ENCODE results near the gene MBD4. TPM values are rescaled to one million over a fixed set of nuclear protein-coding genes. Genes with fewer than 3 reads are reported as not detected.
A peak's percentile ranks its signal among the peaks of the same experiment; 100 is the strongest.

The MBD4 gene
- total RNA-seq, 1 experiment from 2014 or later = 36.9 TPM

GRCh38 chr3:129439226-129439816 lies 427 bp downstream of the MBD4 start (continued):
- TF ChIP-seq STAT6 (CRISPR knock-in tag; conservative IDR thresholded peaks at IDR 0.05; ENCODE audit: low read depth) = no peak
- TF ChIP-seq GTF2I (CRISPR knock-in tag; conservative IDR thresholded peaks at IDR 0.05) = peak; percentile 98
- no peak for TF ChIP-seq ZNF232 (CRISPR knock-in tag; IDR thresholded peaks at IDR 0.05)
- no peak for TF ChIP-seq ZNF423 (CRISPR knock-in tag; IDR thresholded peaks at IDR 0.05)
- no peak for TF ChIP-seq SOX15 (CRISPR knock-in tag; IDR thresholded peaks at IDR 0.05)
- no peak for TF ChIP-seq GRHL2 (CRISPR knock-in tag; IDR thresholded peaks at IDR 0.05; ENCODE audit: insufficient replicate concordance, severe bottlenecking)
- TF ChIP-seq ESRRA (CRISPR knock-in tag; IDR thresholded peaks at IDR 0.05; ENCODE audit: borderline replicate concordance) = no peak
- no peak for TF ChIP-seq ZNF532 (CRISPR knock-in tag; IDR thresholded peaks at IDR 0.05; ENCODE audit: borderline replicate concordance)
- no peak for TF ChIP-seq CDX4 (CRISPR knock-in tag; IDR thresholded peaks at IDR 0.05; ENCODE audit: borderline replicate concordance)
- TF ChIP-seq MXD4 (CRISPR knock-in tag; IDR thresholded peaks at IDR 0.05; ENCODE audit: borderline replicate concordance) = no peak
- no peak; the same call in 1 of the 2 replicates for TF ChIP-seq CREM (CRISPR knock-in tag; IDR thresholded peaks at IDR 0.05)
- no peak for TF ChIP-seq E2F5 (CRISPR knock-in tag; IDR thresholded peaks at IDR 0.05)
- no peak for TF ChIP-seq RELA (CRISPR knock-in tag; IDR thresholded peaks at IDR 0.05; ENCODE audit: borderline replicate concordance)
- no peak for TF ChIP-seq ETV6 (CRISPR knock-in tag; IDR thresholded peaks at IDR 0.05)
- no peak for TF ChIP-seq ZNF425 (CRISPR knock-in tag; conservative IDR thresholded peaks at IDR 0.05)

- no peak overlapping the region for H3K27ac Mint-ChIP-seq
- H3K4me3 Mint-ChIP-seq = no peak overlapping the region
- H3K4me1 Mint-ChIP-seq = peaks cover 7% of the 10 kb centered on the region
- DNase-seq (ENCODE audit: low spot score) (no peak), ATAC-seq (no peak)
- H3K36me3 Mint-ChIP-seq = peaks cover 67% of the 10 kb centered on the region
- ChIA-PET CTCF (interaction anchor here (0.6 kb wide), 1 partner anchor 9 kb away, joined by 3 read pairs; no protein-coding TSS in a partner anchor), POLR2A (no interaction called here)
- H3K27me3 Mint-ChIP-seq (ENCODE audit: low read depth) = no peaks in the 10 kb centered on the region; the same call in 1 of the 2 replicates
- no peaks in the 10 kb centered on the region for H3K9me3 Mint-ChIP-seq
- TF ChIP-seq ZNF263 (CRISPR knock-in tag; IDR thresholded peaks at IDR 0.05; ENCODE audit: low read depth) = no peak
- no peak for TF ChIP-seq NFE2L1 (CRISPR knock-in tag; IDR thresholded peaks at IDR 0.05)
- TF ChIP-seq GRHL2 (CRISPR knock-in tag; IDR thresholded peaks at IDR 0.05; ENCODE audit: insufficient replicate concordance, severe bottlenecking) = no peak
- no peak for TF ChIP-seq ERG (CRISPR knock-in tag; IDR thresholded peaks at IDR 0.05)
- TF ChIP-seq E2F1 (CRISPR knock-in tag; IDR thresholded peaks at IDR 0.05) = no peak
- no peak for TF ChIP-seq CREM (CRISPR knock-in tag; IDR thresholded peaks at IDR 0.05)
- no peak for TF ChIP-seq SMAD4 (CRISPR knock-in tag; IDR thresholded peaks at IDR 0.05)
- TF ChIP-seq MYBL2 (CRISPR knock-in tag; IDR thresholded peaks at IDR 0.05) = no peak
Measured at GRCh38 chr3:129435367-129435766, 4.4 kb downstream of the MBD4 start.
